ENCODE data around the gene TMEM132C.
A peak's percentile ranks its signal among the peaks of the same experiment; 100 is the strongest.

Gene TMEM132C

DNA sequence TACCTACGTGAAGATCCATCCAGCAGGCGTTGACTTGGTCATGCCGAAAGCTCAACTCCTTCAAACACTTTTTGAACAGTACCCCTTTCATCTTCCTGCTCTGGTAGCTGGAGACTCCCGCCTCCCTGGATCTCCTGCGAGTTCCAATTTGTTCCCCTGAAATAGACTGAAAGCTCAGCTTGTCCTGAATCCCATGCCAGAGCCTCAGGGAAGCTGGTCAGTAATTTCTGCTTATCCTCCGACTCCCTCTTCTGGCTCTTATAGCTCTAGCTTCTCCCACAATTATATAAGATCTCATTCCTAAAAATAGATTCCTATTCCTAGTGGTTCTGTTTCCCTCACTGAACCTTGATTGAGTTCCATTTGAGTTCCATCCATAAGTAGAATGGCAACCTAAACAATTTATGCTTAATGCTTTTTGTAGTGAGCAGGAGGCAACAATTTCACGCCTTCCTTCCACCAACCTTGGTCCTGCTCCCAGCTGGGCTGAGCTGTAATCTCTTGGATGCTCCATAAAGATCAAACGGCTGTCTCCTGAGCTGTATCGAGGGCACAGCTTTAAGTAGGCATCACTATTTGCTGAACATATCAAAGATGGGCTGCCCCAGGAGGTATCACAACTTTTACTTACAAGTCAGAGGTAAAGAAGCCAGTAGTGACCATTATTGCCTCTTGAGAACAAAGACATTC is 8.0 kb upstream of the TMEM132C start:
- no peak overlapping the region for H3K4me3 ChIP-seq (ENCODE audit: low read length)
- H3K9me2 ChIP-seq (replicated peaks; ENCODE audit: control insufficient read depth, low read length), result no peaks in the 10 kb centered on the region
- TF ChIP-seq, protein P1, sequence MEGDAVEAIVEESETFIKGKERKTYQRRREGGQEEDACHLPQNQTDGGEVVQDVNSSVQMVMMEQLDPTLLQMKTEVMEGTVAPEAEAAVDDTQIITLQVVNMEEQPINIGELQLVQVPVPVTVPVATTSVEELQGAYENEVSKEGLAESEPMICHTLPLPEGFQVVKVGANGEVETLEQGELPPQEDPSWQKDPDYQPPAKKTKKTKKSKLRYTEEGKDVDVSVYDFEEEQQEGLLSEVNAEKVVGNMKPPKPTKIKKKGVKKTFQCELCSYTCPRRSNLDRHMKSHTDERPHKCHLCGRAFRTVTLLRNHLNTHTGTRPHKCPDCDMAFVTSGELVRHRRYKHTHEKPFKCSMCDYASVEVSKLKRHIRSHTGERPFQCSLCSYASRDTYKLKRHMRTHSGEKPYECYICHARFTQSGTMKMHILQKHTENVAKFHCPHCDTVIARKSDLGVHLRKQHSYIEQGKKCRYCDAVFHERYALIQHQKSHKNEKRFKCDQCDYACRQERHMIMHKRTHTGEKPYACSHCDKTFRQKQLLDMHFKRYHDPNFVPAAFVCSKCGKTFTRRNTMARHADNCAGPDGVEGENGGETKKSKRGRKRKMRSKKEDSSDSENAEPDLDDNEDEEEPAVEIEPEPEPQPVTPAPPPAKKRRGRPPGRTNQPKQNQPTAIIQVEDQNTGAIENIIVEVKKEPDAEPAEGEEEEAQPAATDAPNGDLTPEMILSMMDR (IDR thresholded peaks at IDR 0.05; ENCODE audit: low read depth, low read length, poor library complexity, severe bottlenecking), result no peak
- TF ChIP-seq EZH2phosphoT487 (IDR thresholded peaks at IDR 0.05; ENCODE audit: borderline replicate concordance, low read length), result no peak
- H4K20me1 ChIP-seq (ENCODE audit: control insufficient read depth, insufficient read depth, low read depth, low read length), result no peaks in the 10 kb centered on the region
- no peak overlapping the region for H3K4me2 ChIP-seq (ENCODE audit: low read length)
- H3F3A ChIP-seq (ENCODE audit: control insufficient read depth, insufficient read depth), result no peaks in the 10 kb centered on the region
- no peaks in the 10 kb centered on the region for H3K4me1 ChIP-seq (ENCODE audit: control insufficient read depth, low read length)
- H3K36me3 ChIP-seq (ENCODE audit: control insufficient read depth, low read length), result no peaks in the 10 kb centered on the region
- H3K27ac ChIP-seq (ENCODE audit: low read depth, low read length), result no peak overlapping the region
- H3K9me3 ChIP-seq (ENCODE audit: control insufficient read depth, insufficient read depth, low read length), result no peaks in the 10 kb centered on the region
- no peaks in the 10 kb centered on the region for H3K79me2 ChIP-seq (ENCODE audit: control insufficient read depth, low read length)
- no peaks in the 10 kb centered on the region for H3K27me3 ChIP-seq (ENCODE audit: control insufficient read depth, low read length)

DNA sequence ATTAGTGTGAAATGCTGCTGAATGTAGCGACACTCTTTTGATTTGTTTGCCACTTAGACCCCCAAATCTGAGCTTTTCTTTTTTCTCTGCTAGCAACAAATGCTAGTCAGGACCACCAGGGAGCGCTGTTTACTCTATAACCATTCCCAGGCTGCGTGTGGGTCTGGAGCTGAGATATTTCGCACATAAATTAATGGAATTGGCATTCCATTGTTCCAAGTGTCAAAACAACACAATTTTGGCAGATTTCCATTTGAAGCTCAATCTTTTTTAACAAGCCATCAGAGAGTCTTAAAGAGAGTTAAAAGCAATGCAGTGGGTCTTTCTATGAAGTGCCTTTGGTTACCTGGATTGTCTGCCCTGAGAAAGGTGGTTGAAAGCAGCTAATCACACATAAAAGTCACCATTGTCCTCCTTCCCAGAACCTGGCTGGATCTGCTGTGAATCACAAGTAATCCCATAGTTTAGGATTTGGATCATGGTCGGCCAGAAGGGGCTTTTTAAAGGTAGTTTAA is 7.4 kb upstream of the TMEM132C start:
- H3K27ac ChIP-seq (ENCODE audit: low read depth, low read length), result no peak overlapping the region
- no peaks in the 10 kb centered on the region for H3K79me2 ChIP-seq (ENCODE audit: control insufficient read depth, low read length)
- H3F3A ChIP-seq (ENCODE audit: control insufficient read depth, insufficient read depth), result no peaks in the 10 kb centered on the region
- no peaks in the 10 kb centered on the region for H4K20me1 ChIP-seq (ENCODE audit: control insufficient read depth, insufficient read depth, low read depth, low read length)
- H3K36me3 ChIP-seq (ENCODE audit: control insufficient read depth, low read length), result no peaks in the 10 kb centered on the region
- H3K27me3 ChIP-seq (ENCODE audit: control insufficient read depth, low read length), result no peaks in the 10 kb centered on the region
- H3K4me3 ChIP-seq (ENCODE audit: low read length), result no peak overlapping the region
- no peak overlapping the region for H3K4me2 ChIP-seq (ENCODE audit: low read length)
- H3K9me2 ChIP-seq (replicated peaks; ENCODE audit: control insufficient read depth, low read length), result no peaks in the 10 kb centered on the region
- H3K4me1 ChIP-seq (ENCODE audit: control insufficient read depth, low read length), result no peaks in the 10 kb centered on the region
- H3K9me3 ChIP-seq (ENCODE audit: control insufficient read depth, insufficient read depth, low read length), result no peaks in the 10 kb centered on the region
- no peak for TF ChIP-seq EZH2phosphoT487 (IDR thresholded peaks at IDR 0.05; ENCODE audit: borderline replicate concordance, low read length)
- TF ChIP-seq, protein P1 (IDR thresholded peaks at IDR 0.05; ENCODE audit: low read depth, low read length, poor library complexity, severe bottlenecking), result peak; percentile 87

DNA sequence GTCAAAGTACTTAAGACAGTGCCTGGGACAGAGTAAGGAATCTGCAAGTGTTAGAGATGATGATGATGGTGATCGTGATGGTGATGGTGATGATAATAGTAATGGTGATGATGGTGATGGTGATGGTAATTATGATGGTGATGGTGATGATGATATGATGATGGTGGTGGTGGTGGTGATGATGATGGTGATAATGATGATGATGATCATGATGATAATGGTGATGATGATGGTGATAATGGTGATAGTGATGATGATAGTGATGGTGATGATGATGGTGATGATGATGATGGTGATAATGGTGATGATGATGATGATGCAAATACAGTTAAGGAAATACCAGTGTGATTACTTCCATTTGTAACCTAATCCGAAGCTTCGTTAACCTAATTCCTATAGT is 5.2 kb upstream of the TMEM132C start:
- H3K4me3 ChIP-seq (ENCODE audit: low read length), result no peak overlapping the region
- no peaks in the 10 kb centered on the region for H3K36me3 ChIP-seq (ENCODE audit: control insufficient read depth, low read length)
- H3K9me3 ChIP-seq (ENCODE audit: control insufficient read depth, insufficient read depth, low read length), result no peaks in the 10 kb centered on the region; the same call in 1 of the 2 replicates
- no peak overlapping the region for H3K27ac ChIP-seq (ENCODE audit: low read depth, low read length)
- H3F3A ChIP-seq (ENCODE audit: control insufficient read depth, insufficient read depth), result no peaks in the 10 kb centered on the region
- H3K4me1 ChIP-seq (ENCODE audit: control insufficient read depth, low read length), result no peaks in the 10 kb centered on the region
- no peaks in the 10 kb centered on the region for H3K79me2 ChIP-seq (ENCODE audit: control insufficient read depth, low read length)
- no peaks in the 10 kb centered on the region for H4K20me1 ChIP-seq (ENCODE audit: control insufficient read depth, insufficient read depth, low read depth, low read length)
- no peak overlapping the region for H3K4me2 ChIP-seq (ENCODE audit: low read length)
- TF ChIP-seq EZH2phosphoT487 (IDR thresholded peaks at IDR 0.05; ENCODE audit: borderline replicate concordance, low read length), result no peak
- TF ChIP-seq, protein P1 (IDR thresholded peaks at IDR 0.05; ENCODE audit: low read depth, low read length, poor library complexity, severe bottlenecking), result no peak
- no peaks in the 10 kb centered on the region for H3K9me2 ChIP-seq (replicated peaks; ENCODE audit: control insufficient read depth, low read length)
- H3K27me3 ChIP-seq (ENCODE audit: control insufficient read depth, low read length), result no peaks in the 10 kb centered on the region

Data from DOHH2 (cell line).